Mesenchymal stem cell (in vitro differentiated cells and primary cell): ENCODE measurements around the gene ELK3.

Experiments
- DNase-seq: peaks from one replicate; pipeline ENCODE4 v3.0.0-alpha.2; 2013
- H2AFZ ChIP-seq: one replicate; pipeline ENCODE4 v1.6.1; 2013; ENCODE audit warnings: low read depth, mild to moderate bottlenecking, control low read depth, inconsistent platforms, low read length, moderate library complexity
- H2AK5ac ChIP-seq: 2 replicates; pipeline ENCODE4 v1.6.1; 2013; ENCODE audit warnings: low read length, moderate library complexity, mild to moderate bottlenecking, inconsistent platforms; ENCODE audit not compliant: severe bottlenecking
- H2BK120ac ChIP-seq: one replicate; pipeline ENCODE4 v1.6.1; 2013; ENCODE audit warnings: low read depth, mild to moderate bottlenecking, inconsistent platforms, low read length, moderate library complexity
- H2BK12ac ChIP-seq, 2 experiments: one replicate each; pipeline ENCODE4 v1.6.1; 2013; ENCODE audit warnings: inconsistent platforms in 2 of 2, low read length in 2 of 2, mild to moderate bottlenecking in 2 of 2, moderate library complexity in 2 of 2, control low read depth in 1 of 2
- H2BK15ac ChIP-seq: one replicate; pipeline ENCODE4 v1.6.1; 2013; ENCODE audit warnings: mild to moderate bottlenecking, low read depth, inconsistent platforms; ENCODE audit not compliant: poor library complexity, severe bottlenecking
- H2BK5ac ChIP-seq: 2 replicates; pipeline ENCODE4 v1.6.1; 2013; ENCODE audit warnings: low read depth, mild to moderate bottlenecking, low read length, control low read depth, inconsistent platforms; ENCODE audit not compliant: poor library complexity, severe bottlenecking
- H3K14ac ChIP-seq, 2 experiments: one replicate each; pipeline ENCODE4 v1.6.1; 2013; ENCODE audit warnings: inconsistent platforms in 2 of 2, low read length in 2 of 2, control low read depth in 1 of 2, mild to moderate bottlenecking in 1 of 2, moderate library complexity in 1 of 2
- H3K18ac ChIP-seq, 2 experiments: one replicate each; pipeline ENCODE4 v1.6.1; 2013; ENCODE audit warnings: inconsistent platforms in 2 of 2, low read length in 2 of 2, control low read depth in 1 of 2, low read depth in 1 of 2, mild to moderate bottlenecking in 1 of 2
- H3K23ac ChIP-seq, 2 experiments: one replicate each; pipeline ENCODE4 v1.6.1; 2013; ENCODE audit warnings: inconsistent platforms in 2 of 2, low read length in 2 of 2, mild to moderate bottlenecking in 2 of 2, moderate library complexity in 2 of 2, control low read depth in 1 of 2
- H3K27ac ChIP-seq: 2 replicates; pipeline ENCODE4 v1.5.1; 2013; ENCODE audit warnings: mild to moderate bottlenecking, moderate library complexity, low read length, control low read depth, inconsistent platforms; ENCODE audit not compliant: poor library complexity, severe bottlenecking
- H3K27me3 ChIP-seq, 2 experiments: 2 replicates each; pipeline versions ENCODE4 v1.6.1 to v1.7.0; 2013; ENCODE audit warnings: low read length in 2 of 2, mild to moderate bottlenecking in 2 of 2, moderate library complexity in 2 of 2, control low read depth in 1 of 2, inconsistent platforms in 1 of 2; ENCODE audit not compliant: control insufficient read depth in 1 of 2, insufficient read depth in 1 of 2
- H3K36me3 ChIP-seq, 2 experiments: 2 replicates each; pipeline versions ENCODE4 v1.6.1 to v1.7.0; 2013; ENCODE audit warnings: low read length in 2 of 2, control low read depth in 1 of 2, inconsistent platforms in 1 of 2, low read depth in 1 of 2, mild to moderate bottlenecking in 1 of 2; ENCODE audit not compliant: insufficient read depth in 2 of 2, control insufficient read depth in 1 of 2
- H3K4ac ChIP-seq, 2 experiments: one replicate each; pipeline ENCODE4 v1.6.1; 2013; ENCODE audit warnings: inconsistent platforms in 2 of 2, low read length in 2 of 2, mild to moderate bottlenecking in 2 of 2, moderate library complexity in 2 of 2, control low read depth in 1 of 2, low read depth in 1 of 2
- H3K4me1 ChIP-seq: 2 replicates; pipeline ENCODE4 v1.6.1; 2013; ENCODE audit warnings: low read depth, low read length, control low read depth; ENCODE audit not compliant: control insufficient read depth, insufficient read depth
- H3K4me2 ChIP-seq: 2 replicates; pipeline ENCODE4 v1.6.1; 2013; ENCODE audit warnings: low read length, mild to moderate bottlenecking, inconsistent platforms; ENCODE audit not compliant: poor library complexity, severe bottlenecking
- H3K4me3 ChIP-seq, 2 experiments: 2 replicates each; pipeline versions ENCODE4 v1.5.1 to v1.7.0; 2013; ENCODE audit warnings: low read length in 2 of 2, mild to moderate bottlenecking in 2 of 2, control low read depth in 1 of 2, low read depth in 1 of 2; ENCODE audit not compliant: insufficient read depth in 1 of 2
- H3K79me1 ChIP-seq: replicated peaks from 2 replicates; pipeline ENCODE4 v1.6.1; 2013; ENCODE audit warnings: mild to moderate bottlenecking, control low read depth, low read length, inconsistent platforms; ENCODE audit not compliant: poor library complexity, severe bottlenecking
- H3K9ac ChIP-seq: 2 replicates; pipeline ENCODE4 v1.7.0; 2013; ENCODE audit warnings: mild to moderate bottlenecking, low read length, moderate library complexity
- H3K9me3 ChIP-seq: 2 replicates; pipeline ENCODE4 v1.7.0; 2013; ENCODE audit warnings: mild to moderate bottlenecking, low read length; ENCODE audit not compliant: control insufficient read depth
- H4K8ac ChIP-seq: one replicate; pipeline ENCODE4 v1.6.1; 2013; ENCODE audit warnings: inconsistent platforms, mild to moderate bottlenecking, low read length, moderate library complexity
- H4K91ac ChIP-seq: one replicate; pipeline ENCODE4 v1.6.1; 2013; ENCODE audit warnings: mild to moderate bottlenecking, low read length, inconsistent platforms
- WGBS: methylation state at CpG from one replicate; pipeline ENCODE4 v1.1.7; 2013; ENCODE audit warnings: mixed read lengths; 5-methylcytosine and 5-hydroxymethylcytosine counted together

Gene ELK3

GRCh38 chr12:96240656-96241055 lies 46.5 kb downstream of the ELK3 start:
- Histone ChIP-seq H3K36me3 (peaks cover 5 to 31% of the 10 kb centered on the region in 2 experiments), H2BK5ac (no peak overlapping the region), H2AK5ac (no peak overlapping the region), H2AFZ (no peak overlapping the region), H3K4me3 (no peak overlapping the region), H3K4me2 (no peak overlapping the region), H4K8ac (no peak overlapping the region), H3K27ac (no peak overlapping the region), H2BK12ac (no peak overlapping the region), H4K91ac (no peak overlapping the region), H3K79me1 (peaks cover 28% of the 10 kb centered on the region), H3K9me3 (no peaks in the 10 kb centered on the region), H3K23ac (no peak overlapping the region), H2BK120ac (no peak overlapping the region), H3K18ac (no peak overlapping the region), H3K9ac (peak overlapping the region; percentile 90), H3K4me1 (peaks cover 22% of the 10 kb centered on the region), H3K4ac (no peak overlapping the region), H2BK15ac (no peak overlapping the region), H3K14ac (no peak overlapping the region), H3K27me3 (no peaks in the 10 kb centered on the region)
- no peak for DNase-seq
- WGBS, result 78% methylated on average over 11 of the region's 11 CpGs

- H2AK5ac ChIP-seq, result no peak overlapping the region
- H4K8ac ChIP-seq, result no peak overlapping the region
- H3K27ac ChIP-seq, result no peak overlapping the region
- H3K4me2 ChIP-seq, result no peak overlapping the region
- H3K36me3 ChIP-seq, result peaks cover 11 to 26% of the 10 kb centered on the region in 2 experiments
- no peak overlapping the region for H3K18ac ChIP-seq
- no peaks in the 10 kb centered on the region for H3K9me3 ChIP-seq
- DNase-seq, result no peak
- H3K9ac ChIP-seq, result peak overlapping the region; percentile 90
- H2BK15ac ChIP-seq, result no peak overlapping the region
- no peak overlapping the region for H2BK12ac ChIP-seq
- no peak overlapping the region for H2AFZ ChIP-seq
- no peak overlapping the region for H2BK120ac ChIP-seq
- H3K27me3 ChIP-seq, result no peaks in the 10 kb centered on the region
- H3K4me1 ChIP-seq, result peaks cover 17% of the 10 kb centered on the region
- no peak overlapping the region for H3K14ac ChIP-seq
- peaks cover 31% of the 10 kb centered on the region for H3K79me1 ChIP-seq
- H4K91ac ChIP-seq, result no peak overlapping the region
- H3K4me3 ChIP-seq, result peak overlapping the region in 1 of 2 experiments; percentile 46
- H3K4ac ChIP-seq, result no peak overlapping the region
- no peak overlapping the region for H3K23ac ChIP-seq
- H2BK5ac ChIP-seq, result no peak overlapping the region
- 94% methylated on average over 4 of the region's 4 CpGs for WGBS
Measured at GRCh38 chr12:96241431-96241830, 47.3 kb downstream of the ELK3 start.

DNA sequence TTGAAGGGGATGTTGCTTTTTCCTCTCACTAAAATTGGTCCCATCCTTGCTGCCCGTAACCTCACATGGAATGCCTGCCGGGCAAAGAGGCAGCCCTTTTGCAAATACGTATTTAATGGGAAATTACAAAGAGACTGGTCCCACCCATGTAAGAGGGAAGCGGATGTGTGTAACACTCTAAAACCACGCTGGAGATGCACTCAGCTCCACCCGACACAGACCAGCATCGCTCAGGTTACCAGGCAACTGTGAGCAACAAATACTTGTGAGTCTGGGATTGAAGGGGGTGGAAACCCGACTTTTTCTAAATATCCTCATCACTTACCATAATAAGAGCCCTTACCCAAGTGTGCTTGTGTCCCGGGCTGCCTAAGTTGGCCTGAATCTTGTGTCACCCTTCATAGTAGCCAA lies 47.7 kb downstream of the ELK3 start:
- Histone ChIP-seq H3K18ac (no peak overlapping the region), H3K14ac (no peak overlapping the region), H3K9ac (peak overlapping the region; percentile 90), H3K9me3 (no peaks in the 10 kb centered on the region), H3K79me1 (peaks cover 32% of the 10 kb centered on the region), H3K27ac (no peak overlapping the region), H2BK120ac (no peak overlapping the region), H3K4me3 (peak overlapping the region in 1 of 2 experiments; percentile 46), H3K36me3 (peaks cover 15 to 23% of the 10 kb centered on the region in 2 experiments), H4K8ac (no peak overlapping the region), H3K4me1 (peaks cover 14% of the 10 kb centered on the region), H4K91ac (no peak overlapping the region), H2BK12ac (no peak overlapping the region), H3K4me2 (no peak overlapping the region), H3K27me3 (no peaks in the 10 kb centered on the region), H3K4ac (no peak overlapping the region), H2AK5ac (no peak overlapping the region), H2AFZ (no peak overlapping the region), H3K23ac (no peak overlapping the region), H2BK15ac (no peak overlapping the region), H2BK5ac (no peak overlapping the region)
- 89% methylated on average over 9 of the region's 9 CpGs for WGBS
- peak; percentile 92 for DNase-seq

- H3K36me3 ChIP-seq, result peaks cover 22 to 30% of the 10 kb centered on the region in 2 experiments
- no peak overlapping the region for H3K4me2 ChIP-seq
- H4K8ac ChIP-seq, result no peak overlapping the region
- peak overlapping the region in 1 of 2 experiments; percentile 42 for H3K18ac ChIP-seq
- H2BK15ac ChIP-seq, result no peak overlapping the region
- no peak overlapping the region for H3K4ac ChIP-seq
- H2AFZ ChIP-seq, result no peak overlapping the region
- peak overlapping the region; percentile 90 for H3K9ac ChIP-seq
- peaks cover 9% of the 10 kb centered on the region for H3K4me1 ChIP-seq
- H3K27me3 ChIP-seq, result no peaks in the 10 kb centered on the region
- H2AK5ac ChIP-seq, result no peak overlapping the region
- peaks cover 37% of the 10 kb centered on the region for H3K79me1 ChIP-seq
- H3K27ac ChIP-seq, result no peak overlapping the region
- no peak overlapping the region for H3K23ac ChIP-seq
- H2BK12ac ChIP-seq, result no peak overlapping the region
- DNase-seq, result no peak
- no peak overlapping the region for H2BK120ac ChIP-seq
- H3K14ac ChIP-seq, result no peak overlapping the region
- H2BK5ac ChIP-seq, result no peak overlapping the region
- H3K4me3 ChIP-seq, result no peak overlapping the region
- H3K9me3 ChIP-seq, result no peaks in the 10 kb centered on the region
- no peak overlapping the region for H4K91ac ChIP-seq
- 91% methylated on average over 12 of the region's 12 CpGs for WGBS
Measured at GRCh38 chr12:96242597-96242996, 48.4 kb downstream of the ELK3 start.
